ENCODE results near the gene LAPTM5.

GRCh38 chr1:30783256-30783915 is 25.8 kb upstream of the LAPTM5 start:
- TF ChIP-seq EZH2 (IDR thresholded peaks at IDR 0.05; ENCODE audit: borderline replicate concordance, low read depth, low read length, poor library complexity, severe bottlenecking) (no peak), CTCF (conservative IDR thresholded peaks at IDR 0.05; ENCODE audit: low read depth, low read length) (no peak; the same call in 1 of the 2 replicates)

Data from A673 (cell line).